NCI-H226 (cell line): ENCODE data around the gene UBE2L3.
"Not testable (repeated sequence)": the region's sequence is repeated elsewhere in the genome, so short reads cannot be mapped to it uniquely, and the experiment has no call there.

ENCODE experiments used
- DNase-seq: peaks from one replicate; pipeline ENCODE4 v3.0.0-alpha.2; 2015

UBE2L3 gene

GRCh38 chr22:21573293-21573734 is 5.8 kb downstream of the UBE2L3 start:
- no peak for DNase-seq

- no peak for DNase-seq
Observed at GRCh38 chr22:21573750-21574494, 6.4 kb downstream of the UBE2L3 start.

GRCh38 chr22:21579474-21579851 is 11.9 kb downstream of the UBE2L3 start:
- no peak for DNase-seq

GRCh38 chr22:21580623-21581007 is 13.1 kb downstream of the UBE2L3 start:
- DNase-seq: not testable (repeated sequence)

- DNase-seq: not testable (repeated sequence)
Observed at GRCh38 chr22:21581009-21581713, 13.6 kb downstream of the UBE2L3 start.

GRCh38 chr22:21582801-21583740 is 15.6 kb downstream of the UBE2L3 start:
- no peak for DNase-seq

GRCh38 chr22:21585389-21585788 is 17.9 kb downstream of the UBE2L3 start:
- no peak for DNase-seq

- peak; percentile 18 for DNase-seq
Observed at GRCh38 chr22:21587803-21588611, 20.5 kb downstream of the UBE2L3 start.

- DNase-seq: no peak
Observed at GRCh38 chr22:21589396-21589795, 21.9 kb downstream of the UBE2L3 start.

- no peak for DNase-seq
Observed at GRCh38 chr22:21590809-21591641, 23.5 kb downstream of the UBE2L3 start.

GRCh38 chr22:21591695-21592094 is 24.2 kb downstream of the UBE2L3 start:
- DNase-seq: no peak

- no peak for DNase-seq
Observed at GRCh38 chr22:21592422-21592821, 24.9 kb downstream of the UBE2L3 start.

GRCh38 chr22:21593406-21594232 is 26.1 kb downstream of the UBE2L3 start:
- DNase-seq: no peak

GRCh38 chr22:21594865-21595452 is 27.4 kb downstream of the UBE2L3 start:
- no peak for DNase-seq

- DNase-seq: not testable (repeated sequence)
Observed at GRCh38 chr22:21596356-21597135, 29.0 kb downstream of the UBE2L3 start.

- no peak for DNase-seq
Observed at GRCh38 chr22:21598302-21598701, 30.8 kb downstream of the UBE2L3 start.

- DNase-seq: no peak
Observed at GRCh38 chr22:21599053-21599893, 31.8 kb downstream of the UBE2L3 start.

- no peak for DNase-seq
Observed at GRCh38 chr22:21602579-21602978, 35.1 kb downstream of the UBE2L3 start.
